SH-SY5Y (cell line): Measurements from ENCODE around the gene TMEM229B.

ENCODE experiments used
- GATA2 ChIP-seq: IDR thresholded peaks from 2 replicates; pipeline ENCODE4 v1.6.1; 2011; ENCODE audit warnings: mild to moderate bottlenecking, low read depth, low read length
- GATA3 ChIP-seq: IDR thresholded peaks from 2 replicates; pipeline ENCODE4 v1.6.1; 2011; ENCODE audit warnings: low read depth, mild to moderate bottlenecking, low read length, moderate library complexity

GRCh38 chr14:67463900-67464299, 24.6 kb downstream of the TMEM229B start:
- TF ChIP-seq GATA3 (no peak), GATA2 (no peak)
